Measurements from ENCODE around the gene ANKRD28.

- no peak for TF ChIP-seq CTCF (IDR thresholded peaks at IDR 0.05)
- TF ChIP-seq POLR2A (IDR thresholded peaks at IDR 0.05), result no peak
- TF ChIP-seq POLR2AphosphoS5 (IDR thresholded peaks at IDR 0.05), result no peak
Observed at GRCh38 chr3:15845475-15845874, 47.7 kb upstream of the ANKRD28 start.

Measured in breast epithelium (tissue), 3 donors.